HepG2 (cell line): ENCODE data around the gene CTU2. TPM values are rescaled to one million over a fixed set of nuclear protein-coding genes. Genes with fewer than 3 reads are reported as not detected.

Source experiments
- AGO2 ChIP-seq: fragments of 200-400 bp; formaldehyde crosslinking; optimal IDR thresholded peaks from 2 replicates; pipeline ENCODE3; 2017; ENCODE audit warnings: mild to moderate bottlenecking, low read depth, low read length, moderate library complexity
- BCL6 ChIP-seq: IDR thresholded peaks from 2 replicates; pipeline ENCODE4 v1.6.1; 2016; ENCODE audit warnings: missing genetic modification reagents, missing compliant biosample characterization
- ELF3 ChIP-seq: IDR thresholded peaks from 2 replicates; pipeline ENCODE4 v1.6.1; 2016; ENCODE audit warnings: missing genetic modification reagents, missing compliant biosample characterization
- FOXP4 ChIP-seq: sonication (generic); formaldehyde crosslinking; IDR thresholded peaks from 2 replicates; pipeline ENCODE4 v1.4.0; 2020; ENCODE audit warnings: missing genetic modification reagents
- HMG20A ChIP-seq: IDR thresholded peaks from 2 replicates; pipeline ENCODE4 v1.6.1; 2016; ENCODE audit warnings: borderline replicate concordance
- HNF1B ChIP-seq: sonication (generic); formaldehyde crosslinking; IDR thresholded peaks from 2 replicates; pipeline ENCODE4 v1.5.1; 2020; ENCODE audit warnings: mild to moderate bottlenecking, moderate library complexity, missing genetic modification reagents
- HOXA7 ChIP-seq: sonication (generic); formaldehyde crosslinking; IDR thresholded peaks from 2 replicates; pipeline ENCODE4 v1.8.1; 2022; ENCODE audit warnings: mild to moderate bottlenecking, missing genetic modification reagents, moderate library complexity
- MAZ ChIP-seq, 2 experiments: sonication (generic) in 1 of 2; formaldehyde crosslinking in 1 of 2; IDR thresholded peaks; 2 replicates each; pipeline versions ENCODE4 v1.5.0 to v1.6.1; 2012 to 2020; ENCODE audit warnings: low read depth in 2 of 2, mild to moderate bottlenecking in 2 of 2, borderline replicate concordance in 1 of 2, improper control_type of control experiment in 1 of 2, low read length in 1 of 2, missing genetic modification reagents in 1 of 2, moderate library complexity in 1 of 2
- MTA1 ChIP-seq: sonication (generic); formaldehyde crosslinking; IDR thresholded peaks from 2 replicates; pipeline ENCODE4 v1.4.0; 2020; ENCODE audit warnings: missing genetic modification reagents, mild to moderate bottlenecking, borderline replicate concordance
- NCOA2 ChIP-seq: sonication (generic); formaldehyde crosslinking; IDR thresholded peaks from 2 replicates; pipeline ENCODE4 v1.8.0; 2022; ENCODE audit warnings: inconsistent platforms
- NFKBIZ ChIP-seq: IDR thresholded peaks from 2 replicates; pipeline ENCODE4 v1.6.1; 2018; ENCODE audit warnings: missing genetic modification reagents, missing compliant biosample characterization
- PAF1 ChIP-seq: IDR thresholded peaks from 2 replicates; pipeline ENCODE4 v1.6.1; 2016; ENCODE audit warnings: missing genetic modification reagents, missing compliant biosample characterization
- PHF21A ChIP-seq: sonication (generic); formaldehyde crosslinking; IDR thresholded peaks from 2 replicates; pipeline ENCODE4 v1.5.0; 2020; ENCODE audit warnings: mild to moderate bottlenecking, missing genetic modification reagents
- RARA ChIP-seq: IDR thresholded peaks from 2 replicates; pipeline ENCODE4 v1.6.1; 2016; ENCODE audit warnings: missing genetic modification reagents, missing compliant biosample characterization
- RFXAP ChIP-seq: sonication (generic); formaldehyde crosslinking; IDR thresholded peaks from 2 replicates; pipeline ENCODE4 v1.4.0; 2020; ENCODE audit warnings: missing genetic modification reagents, borderline replicate concordance
- SMAD3 ChIP-seq: sonication (generic); formaldehyde crosslinking; IDR thresholded peaks from 2 replicates; pipeline ENCODE4 v1.4.0; 2020; ENCODE audit warnings: missing genetic modification reagents
- ZNF30 ChIP-seq: sonication (generic); formaldehyde crosslinking; IDR thresholded peaks from 2 replicates; pipeline ENCODE4 v1.5.0; 2020; ENCODE audit warnings: mild to moderate bottlenecking, missing genetic modification reagents
- ZNF343 ChIP-seq: sonication (generic); formaldehyde crosslinking; IDR thresholded peaks from 2 replicates; pipeline ENCODE4 v1.4.0; 2020; ENCODE audit warnings: mild to moderate bottlenecking, missing genetic modification reagents
- ZNF430 ChIP-seq: sonication (generic); formaldehyde crosslinking; IDR thresholded peaks from 2 replicates; pipeline ENCODE4 v1.9.0; 2021; ENCODE audit warnings: mild to moderate bottlenecking, missing genetic modification reagents
- ZNF577 ChIP-seq: sonication (generic); formaldehyde crosslinking; IDR thresholded peaks from 2 replicates; pipeline ENCODE4 v1.4.0; 2020; ENCODE audit warnings: mild to moderate bottlenecking, low read depth, missing genetic modification reagents, borderline replicate concordance
- ZNF747 ChIP-seq: sonication (generic); formaldehyde crosslinking; IDR thresholded peaks from 2 replicates; pipeline ENCODE4 v1.8.1; 2023; ENCODE audit warnings: missing genetic modification reagents, mild to moderate bottlenecking, borderline replicate concordance
- polyA plus RNA-seq, 8 experiments: library from polyadenylated mRNA; depleted of rRNA in 3 of 8; stranded (reverse) in 7 of 8; unstranded in 1 of 8; fragments of >200 nt; fragmentation: Illumina TruSeq in 4 of 8; extraction: Trizol in 4 of 8; gene quantifications; 2 replicates each; pipeline versions ENCODE4 v1.2.1 to v1.2.3, GENCODE V29; 2011 to 2016; ENCODE audit warnings: low read depth in 4 of 8, missing spikeins in 1 of 8, mixed read lengths in 1 of 8; ENCODE audit not compliant: insufficient read depth in 1 of 8
- total RNA-seq, 5 experiments: library from RNA; depleted of rRNA; stranded (reverse); fragments of >200 nt; fragmentation: Illumina TruSeq; extraction: Trizol; gene quantifications; 2 replicates each; pipeline ENCODE4 v1.2.3, GENCODE V29; 2016; ENCODE audit warnings: low read depth in 1 of 5
- TF ChIP-seq, protein P1 (sequence below): sonication (generic); formaldehyde crosslinking; IDR thresholded peaks from 2 replicates; pipeline ENCODE4 v1.5.1; 2020; ENCODE audit warnings: missing genetic modification reagents, mild to moderate bottlenecking, borderline replicate concordance
- TF ChIP-seq, protein P2 (sequence below): sonication (generic); IDR thresholded peaks from 2 replicates; pipeline ENCODE4 v1.6.1; 2016; ENCODE audit warnings: low read depth, borderline replicate concordance

The CTU2 gene
- total and polyA plus RNA-seq, 2 of the 13 experiments (the other 11 are each of a cell fraction or from before 2014, with no cell fraction given), result 13.3 to 21.9 TPM

DNA sequence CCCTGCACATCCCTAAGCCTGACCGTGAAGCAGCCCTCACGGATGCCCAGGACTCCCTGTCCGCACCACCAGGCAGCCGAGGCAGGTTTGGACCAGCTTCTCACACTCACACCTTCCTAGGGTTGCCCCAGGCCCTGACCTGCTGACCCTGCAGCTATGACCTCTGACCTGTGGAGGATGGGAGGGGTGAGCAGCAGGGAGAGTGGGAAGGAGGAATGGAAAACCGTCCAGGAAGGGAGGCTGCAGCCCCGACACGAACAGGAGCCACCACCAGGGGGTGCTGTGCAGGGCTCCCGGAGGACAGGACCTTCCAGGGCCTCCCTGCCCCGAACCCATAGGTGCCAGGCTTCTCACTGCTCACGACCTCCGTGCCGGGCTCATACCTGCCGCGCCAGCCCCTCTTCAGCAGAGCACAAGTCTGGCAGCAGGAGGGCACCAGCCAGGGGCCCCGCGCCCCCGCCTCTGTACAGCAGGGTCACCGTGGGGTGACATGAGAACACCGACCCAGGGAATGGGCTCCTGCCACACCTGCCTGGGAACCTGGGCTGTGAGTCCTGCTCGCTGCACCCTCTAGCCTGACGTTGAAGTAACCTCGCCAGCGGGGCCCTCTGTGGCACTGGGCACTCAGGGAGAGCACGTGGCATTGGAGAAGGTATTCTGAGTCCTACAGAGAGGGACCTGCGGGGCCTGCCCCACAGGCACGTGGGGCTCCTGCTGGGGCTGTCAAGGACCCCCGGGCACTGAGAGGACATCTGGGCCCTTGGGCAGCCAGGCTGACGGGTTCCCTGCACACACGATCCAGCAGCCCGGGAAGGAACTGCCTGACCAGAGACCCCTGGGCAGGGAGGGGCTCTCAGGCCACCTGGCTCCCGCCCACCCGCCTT is 37.6 kb downstream of the CTU2 start (continued):
- TF ChIP-seq BCL6 (CRISPR knock-in tag) (0 out of 2 replicates have a peak, but pooled peaks have one; percentile 27), ZNF30 (CRISPR knock-in tag) (no peak), RFXAP (CRISPR knock-in tag) (no peak), ELF3 (no peak), FOXP4 (0 out of 2 replicates have a peak, but pooled peaks have one; percentile 18), NFKBIZ (CRISPR knock-in tag) (no peak), PHF21A (CRISPR knock-in tag) (no peak), HNF1B (CRISPR knock-in tag) (peak; percentile 68), MTA1 (peak; percentile 69; the same call in 1 of the 2 replicates), ZNF747 (CRISPR knock-in tag) (peak; percentile 40; the same call in 1 of the 2 replicates), HMG20A (CRISPR knock-in tag) (no peak), NCOA2 (CRISPR knock-in tag) (no peak), ZNF430 (CRISPR knock-in tag) (no peak), SMAD3 (CRISPR knock-in tag) (no peak), ZNF343 (no peak), HOXA7 (CRISPR knock-in tag) (no peak), AGO2 (peak; percentile 72), MAZ (IDR thresholded peaks at IDR 0.05; ENCODE audit: borderline replicate concordance, low read depth, low read length) (no peak), MAZ (CRISPR knock-in tag; IDR thresholded peaks at IDR 0.05; ENCODE audit: low read depth) (no peak; the same call in 1 of the 2 replicates), ZNF577 (no peak), RARA (CRISPR knock-in tag) (0 out of 2 replicates have a peak, but pooled peaks have one; percentile 11), PAF1 (CRISPR knock-in tag) (no peak)
- TF ChIP-seq, protein P1, sequence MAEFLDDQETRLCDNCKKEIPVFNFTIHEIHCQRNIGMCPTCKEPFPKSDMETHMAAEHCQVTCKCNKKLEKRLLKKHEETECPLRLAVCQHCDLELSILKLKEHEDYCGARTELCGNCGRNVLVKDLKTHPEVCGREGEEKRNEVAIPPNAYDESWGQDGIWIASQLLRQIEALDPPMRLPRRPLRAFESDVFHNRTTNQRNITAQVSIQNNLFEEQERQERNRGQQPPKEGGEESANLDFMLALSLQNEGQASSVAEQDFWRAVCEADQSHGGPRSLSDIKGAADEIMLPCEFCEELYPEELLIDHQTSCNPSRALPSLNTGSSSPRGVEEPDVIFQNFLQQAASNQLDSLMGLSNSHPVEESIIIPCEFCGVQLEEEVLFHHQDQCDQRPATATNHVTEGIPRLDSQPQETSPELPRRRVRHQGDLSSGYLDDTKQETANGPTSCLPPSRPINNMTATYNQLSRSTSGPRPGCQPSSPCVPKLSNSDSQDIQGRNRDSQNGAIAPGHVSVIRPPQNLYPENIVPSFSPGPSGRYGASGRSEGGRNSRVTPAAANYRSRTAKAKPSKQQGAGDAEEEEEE, result 0 out of 2 replicates have a peak, but pooled peaks have one; percentile 25
- TF ChIP-seq, protein P2, sequence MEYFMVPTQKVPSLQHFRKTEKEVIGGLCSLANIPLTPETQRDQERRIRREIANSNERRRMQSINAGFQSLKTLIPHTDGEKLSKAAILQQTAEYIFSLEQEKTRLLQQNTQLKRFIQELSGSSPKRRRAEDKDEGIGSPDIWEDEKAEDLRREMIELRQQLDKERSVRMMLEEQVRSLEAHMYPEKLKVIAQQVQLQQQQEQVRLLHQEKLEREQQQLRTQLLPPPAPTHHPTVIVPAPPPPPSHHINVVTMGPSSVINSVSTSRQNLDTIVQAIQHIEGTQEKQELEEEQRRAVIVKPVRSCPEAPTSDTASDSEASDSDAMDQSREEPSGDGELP, result no peak
